Measurements from ENCODE around the gene SNX5. TPM values are rescaled to one million over a fixed set of nuclear protein-coding genes. Genes with fewer than 3 reads are reported as not detected.

The SNX5 gene
- total RNA-seq, 1 experiment from 2014 or later, result 170 TPM

GRCh38 chr20:18001131-18001921 lies 32.7 kb upstream of the SNX5 start:
- no TSS peak for BruUV-seq (replicated peaks)
- Mint-ChIP-seq H3K27ac (ENCODE audit: low read depth, unreplicated experiment) (peak overlapping the region; percentile 33), H3K27me3 (ENCODE audit: insufficient read depth, unreplicated experiment) (no peaks in the 10 kb centered on the region), H3K36me3 (ENCODE audit: insufficient read depth, unreplicated experiment) (no peaks in the 10 kb centered on the region), H3K4me3 (ENCODE audit: unreplicated experiment) (peak overlapping the region; percentile 10), H3K4me1 (ENCODE audit: insufficient read depth, unreplicated experiment) (peaks cover 13% of the 10 kb centered on the region), H3K9me3 (ENCODE audit: unreplicated experiment) (no peaks in the 10 kb centered on the region)
- POLR2A ChIA-PET, result interaction anchor here (0.5 to 2.7 kb wide), 28 partner anchors 11 to 977 kb away, joined by 3 to 46 read pairs (median 4); partner anchors contain the start of genes KAT14, MGME1, OVOL2 and PET117
- peak; percentile 94 for DNase-seq (ENCODE audit: unreplicated experiment)
- CTCF ChIA-PET, result interaction anchor here (0.5 to 2.0 kb wide), 13 partner anchors 15 to 380 kb away, joined by 3 to 13 read pairs (median 3); partner anchors contain the start of genes KAT14 and PET117
- TF ChIP-seq, protein P1, sequence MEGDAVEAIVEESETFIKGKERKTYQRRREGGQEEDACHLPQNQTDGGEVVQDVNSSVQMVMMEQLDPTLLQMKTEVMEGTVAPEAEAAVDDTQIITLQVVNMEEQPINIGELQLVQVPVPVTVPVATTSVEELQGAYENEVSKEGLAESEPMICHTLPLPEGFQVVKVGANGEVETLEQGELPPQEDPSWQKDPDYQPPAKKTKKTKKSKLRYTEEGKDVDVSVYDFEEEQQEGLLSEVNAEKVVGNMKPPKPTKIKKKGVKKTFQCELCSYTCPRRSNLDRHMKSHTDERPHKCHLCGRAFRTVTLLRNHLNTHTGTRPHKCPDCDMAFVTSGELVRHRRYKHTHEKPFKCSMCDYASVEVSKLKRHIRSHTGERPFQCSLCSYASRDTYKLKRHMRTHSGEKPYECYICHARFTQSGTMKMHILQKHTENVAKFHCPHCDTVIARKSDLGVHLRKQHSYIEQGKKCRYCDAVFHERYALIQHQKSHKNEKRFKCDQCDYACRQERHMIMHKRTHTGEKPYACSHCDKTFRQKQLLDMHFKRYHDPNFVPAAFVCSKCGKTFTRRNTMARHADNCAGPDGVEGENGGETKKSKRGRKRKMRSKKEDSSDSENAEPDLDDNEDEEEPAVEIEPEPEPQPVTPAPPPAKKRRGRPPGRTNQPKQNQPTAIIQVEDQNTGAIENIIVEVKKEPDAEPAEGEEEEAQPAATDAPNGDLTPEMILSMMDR (IDR thresholded peaks at IDR 0.05; ENCODE audit: unreplicated experiment), result no peak
- intact Hi-C loops (cut with micrococcal nuclease), result loop anchor here (1.0 kb wide), 1 partner anchor 275 kb away; no protein-coding TSS in a partner anchor

DNA sequence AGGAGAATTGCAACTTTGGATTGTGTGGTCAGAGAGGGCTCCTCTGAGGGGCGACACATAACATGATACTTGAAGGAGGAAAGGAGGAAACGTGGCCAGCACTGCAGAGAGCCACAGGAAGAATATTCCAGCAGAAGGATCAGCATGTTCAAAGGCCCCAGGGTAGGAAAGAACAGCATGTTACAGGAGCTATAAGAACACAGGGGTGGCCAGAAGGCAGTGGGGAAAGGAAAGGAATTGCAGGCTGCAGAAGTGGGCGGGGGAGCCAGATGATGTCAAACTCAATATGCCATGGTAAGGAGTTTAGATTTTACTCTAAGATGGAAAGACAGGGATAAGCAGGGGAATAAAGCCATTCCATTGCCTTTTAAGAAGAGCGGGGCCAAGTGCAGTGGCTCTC lies 31.0 kb upstream of the SNX5 start:
- peaks cover 6% of the 10 kb centered on the region for H3K36me3 Mint-ChIP-seq (ENCODE audit: insufficient read depth, unreplicated experiment)
- BruUV-seq (replicated peaks), result no TSS peak
- H3K4me1 Mint-ChIP-seq (ENCODE audit: insufficient read depth, unreplicated experiment), result peaks cover 19% of the 10 kb centered on the region
- CTCF ChIA-PET, result interaction anchor here (1.5 to 6.0 kb wide), 4 partner anchors 14 to 276 kb away, joined by 11 to 68 read pairs (median 60); partner anchors contain the start of genes MGME1 and SNX5
- TF ChIP-seq, protein P1 (IDR thresholded peaks at IDR 0.05; ENCODE audit: unreplicated experiment), result no peak
- H3K27me3 Mint-ChIP-seq (ENCODE audit: insufficient read depth, unreplicated experiment), result no peaks in the 10 kb centered on the region
- no peak for DNase-seq (ENCODE audit: unreplicated experiment)
- intact Hi-C loops (cut with micrococcal nuclease), result loop anchor here (10.0 kb wide), 1 partner anchor 465 kb away; the partner anchor contains the start of gene BFSP1
- H3K4me3 Mint-ChIP-seq (ENCODE audit: unreplicated experiment), result no peak overlapping the region
- no peak overlapping the region for H3K27ac Mint-ChIP-seq (ENCODE audit: low read depth, unreplicated experiment)
- POLR2A ChIA-PET, result interaction anchor here (0.6 to 1.3 kb wide), 3 partner anchors 28 to 483 kb away, joined by 3 read pairs; no protein-coding TSS in a partner anchor
- no peaks in the 10 kb centered on the region for H3K9me3 Mint-ChIP-seq (ENCODE audit: unreplicated experiment)

DNA sequence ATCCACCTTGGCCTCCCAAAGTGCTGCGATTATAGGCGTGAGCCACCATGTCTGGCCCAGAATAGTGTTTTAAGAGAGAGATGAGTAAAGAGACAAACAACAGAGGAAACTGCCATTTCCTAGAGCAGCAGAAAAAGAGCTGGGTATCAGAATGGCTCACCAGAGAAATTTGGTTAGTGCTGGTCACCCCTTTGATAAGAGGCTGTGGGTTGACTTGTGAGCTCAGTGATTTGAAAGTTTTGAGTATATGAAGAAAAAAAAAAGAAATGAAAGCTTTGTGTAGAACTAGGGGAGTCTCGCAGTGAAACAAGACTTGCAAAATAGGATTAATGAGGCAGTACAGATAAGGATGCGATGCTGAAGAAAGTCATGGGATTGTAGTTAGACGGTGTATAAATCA lies 29.9 kb upstream of the SNX5 start:
- no TSS peak for BruUV-seq (replicated peaks)
- no peaks in the 10 kb centered on the region for H3K27me3 Mint-ChIP-seq (ENCODE audit: insufficient read depth, unreplicated experiment)
- POLR2A ChIA-PET, result interaction anchor here (0.7 to 1.3 kb wide), 4 partner anchors 27 to 428 kb away, joined by 3 to 5 read pairs (median 4); partner anchors contain the start of gene DSTN

More for the DNA sequence above, 29.9 kb upstream of the SNX5 start:
- Mint-ChIP-seq H3K36me3 (ENCODE audit: insufficient read depth, unreplicated experiment) (peaks cover 6% of the 10 kb centered on the region), H3K4me3 (ENCODE audit: unreplicated experiment) (no peak overlapping the region), H3K9me3 (ENCODE audit: unreplicated experiment) (no peaks in the 10 kb centered on the region), H3K27ac (ENCODE audit: low read depth, unreplicated experiment) (no peak overlapping the region), H3K4me1 (ENCODE audit: insufficient read depth, unreplicated experiment) (peaks cover 19% of the 10 kb centered on the region)
- intact Hi-C loops (cut with micrococcal nuclease), result loop anchor here (10.0 kb wide), 1 partner anchor 464 kb away; the partner anchor contains the start of gene BFSP1
- DNase-seq (ENCODE audit: unreplicated experiment), result no peak
- CTCF ChIA-PET, result interaction anchor here (0.6 to 6.0 kb wide), 12 partner anchors 13 to 494 kb away, joined by 3 to 68 read pairs (median 4); partner anchors contain the start of genes MGME1, RRBP1 and SNX5
- TF ChIP-seq, protein P1 (IDR thresholded peaks at IDR 0.05; ENCODE audit: unreplicated experiment), result no peak

All from MCF 10A (cell line).